Activated CD4-positive, alpha-beta memory T cell treated with anti-CD3 and anti-CD28 coated beads, Interleukin-2, amount 10 ng/mL, durations not matched to agents 7 days and 5 days (primary cell): ENCODE results near the gene LBH. TPM values are rescaled to one million over a fixed set of nuclear protein-coding genes. Genes with fewer than 3 reads are reported as not detected.

Experiments used
- CTCF ChIA-PET: fragments of 350-600 bp; sonication (Branson Sonifier 250); formaldehyde crosslinking; loops from one replicate; lab custom pipeline; 2021; ENCODE audit warnings: antibody characterized with exemption, inconsistent platforms; lab: Charles Lee
- POLR2A ChIA-PET: fragments of 350-600 bp; sonication (Branson Sonifier 250); formaldehyde crosslinking; loops from one replicate; lab custom pipeline; 2021; ENCODE audit warnings: antibody characterized with exemption; lab: Charles Lee
- DNase-seq: peaks from one replicate; pipeline ENCODE4 v3.0.0-alpha.2; 2020
- H3K27ac Mint-ChIP-seq: one replicate; pipeline ENCODE4 v1.8.0; 2021; ENCODE audit warnings: mild to moderate bottlenecking, mixed read lengths
- H3K27me3 Mint-ChIP-seq: one replicate; pipeline ENCODE4 v1.8.0; 2021; ENCODE audit warnings: mixed read lengths
- H3K36me3 Mint-ChIP-seq: one replicate; pipeline ENCODE4 v1.8.0; 2021; ENCODE audit warnings: low read depth, mixed read lengths
- H3K4me1 Mint-ChIP-seq: one replicate; pipeline ENCODE4 v1.8.0; 2021; ENCODE audit warnings: mixed read lengths
- H3K4me3 Mint-ChIP-seq: one replicate; pipeline ENCODE4 v1.8.0; 2021; ENCODE audit warnings: mild to moderate bottlenecking, mixed read lengths
- H3K9me3 Mint-ChIP-seq: one replicate; pipeline ENCODE4 v1.8.0; 2021; ENCODE audit warnings: mixed read lengths
- total RNA-seq, 2 experiments: library from RNA; stranded (reverse); gene quantifications; one replicate each; pipeline ENCODE4 v1.2.3, GENCODE V29; 2021

The LBH gene
- total RNA-seq, 2 experiments from 2014 or later = 105 to 110 TPM

DNA sequence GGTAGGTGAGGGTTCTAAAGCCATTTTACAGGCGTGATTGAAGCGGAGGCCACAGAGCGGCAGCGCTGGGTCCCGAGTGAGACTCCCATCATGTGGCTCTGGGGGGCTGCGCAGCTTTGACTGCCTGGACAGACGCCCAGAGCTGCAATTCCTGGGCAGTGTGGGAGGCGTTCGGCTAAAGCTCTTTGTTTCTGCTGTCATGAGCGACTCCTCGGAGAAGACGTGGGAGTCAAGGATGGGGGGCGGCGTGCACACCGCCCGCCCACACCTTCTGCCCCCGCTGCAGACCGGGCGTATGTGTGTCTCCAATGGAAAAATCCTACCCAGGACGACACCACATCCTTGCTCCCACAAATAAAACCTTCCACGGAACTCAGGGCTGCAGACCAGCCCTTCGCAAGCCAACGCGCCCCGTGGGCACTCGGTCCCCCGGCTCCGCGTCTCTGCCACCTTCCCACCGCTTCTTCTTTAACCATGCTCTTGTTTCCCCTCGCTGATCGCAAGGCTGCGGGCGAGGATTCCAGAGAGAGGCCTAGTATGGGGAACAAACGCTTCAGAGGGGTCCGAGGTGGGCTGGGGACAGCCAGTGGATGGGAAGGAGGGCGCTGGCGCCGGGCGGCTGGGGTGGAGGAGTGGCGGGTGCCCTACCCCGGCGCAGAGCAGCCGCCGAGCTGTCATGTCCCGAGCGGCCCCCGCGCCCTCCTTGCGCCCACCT lies 680 bp upstream of the LBH start:
- ChIA-PET POLR2A (interaction anchor here (0.8 to 12.4 kb wide), 10 partner anchors 10 to 216 kb away, joined by 3 to 138 read pairs (median 23); partner anchors contain the start of genes LCLAT1 and YPEL5), CTCF (interaction anchor here (1.0 to 2.0 kb wide), 4 partner anchors 8 to 103 kb away, joined by 4 to 8 read pairs (median 6); no protein-coding TSS in a partner anchor)
- peaks cover 11% of the 10 kb centered on the region for H3K27me3 Mint-ChIP-seq
- H3K36me3 Mint-ChIP-seq = peaks cover 19% of the 10 kb centered on the region
- DNase-seq = no peak
- peak overlapping the region; percentile 75 for H3K4me3 Mint-ChIP-seq
- peaks cover 58% of the 10 kb centered on the region for H3K4me1 Mint-ChIP-seq
- no peaks in the 10 kb centered on the region for H3K9me3 Mint-ChIP-seq
- peak overlapping the region; percentile 11 for H3K27ac Mint-ChIP-seq

DNA sequence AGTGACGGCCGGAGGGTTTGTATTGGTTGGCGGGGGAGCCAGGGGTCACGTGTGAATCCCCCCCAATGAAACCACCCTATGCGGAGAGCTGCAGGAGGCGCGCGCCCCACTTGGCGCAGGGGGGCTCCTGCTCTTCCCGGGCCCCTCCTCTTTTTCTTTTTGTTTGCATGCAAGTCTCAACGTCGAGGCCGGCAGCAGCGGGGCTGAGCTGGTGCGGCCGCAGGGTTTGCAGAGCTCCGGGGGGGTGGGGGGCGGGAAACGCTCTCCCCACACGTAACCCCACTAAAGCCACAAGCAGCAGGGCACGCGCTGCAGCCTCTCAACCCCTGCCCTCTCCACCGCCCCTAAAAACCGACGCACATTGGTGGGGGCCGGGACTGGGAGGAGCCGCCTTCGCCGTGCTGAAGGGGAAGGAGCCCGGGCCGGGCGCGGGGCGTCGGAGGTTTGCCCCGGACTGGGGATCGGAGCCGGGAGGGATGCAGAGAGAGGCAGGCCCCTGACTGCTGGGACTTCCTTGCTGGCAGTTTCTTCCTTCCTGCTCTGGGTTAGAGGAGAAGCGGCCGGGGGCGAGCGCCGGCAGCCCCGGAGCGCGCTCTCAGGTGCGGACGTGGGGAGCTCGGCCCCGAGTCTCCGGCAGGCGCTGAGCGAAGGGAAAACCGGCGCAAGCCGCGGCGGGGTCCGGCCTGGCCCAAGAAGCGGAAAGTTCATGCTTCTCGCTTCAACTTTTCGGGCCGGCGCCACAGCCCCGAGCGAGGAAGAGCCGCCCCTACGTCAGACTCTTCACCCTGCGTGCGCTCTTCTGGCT lies 864 bp downstream of the LBH start:
- POLR2A ChIA-PET = interaction anchor here (0.8 to 12.4 kb wide), 23 partner anchors 7 to 479 kb away, joined by 3 to 138 read pairs (median 4); partner anchors contain the start of genes LCLAT1 and YPEL5
- Mint-ChIP-seq H3K9me3 (no peaks in the 10 kb centered on the region), H3K27ac (peak overlapping the region; percentile 79), H3K36me3 (peaks cover 34% of the 10 kb centered on the region), H3K4me1 (peaks cover 58% of the 10 kb centered on the region), H3K27me3 (peaks cover 11% of the 10 kb centered on the region), H3K4me3 (peak overlapping the region; percentile 75)
- DNase-seq = peak; percentile 79
- CTCF ChIA-PET = interaction anchor here (0.8 to 4.0 kb wide), 10 partner anchors 7 to 479 kb away, joined by 3 to 18 read pairs (median 4); no protein-coding TSS in a partner anchor

DNA sequence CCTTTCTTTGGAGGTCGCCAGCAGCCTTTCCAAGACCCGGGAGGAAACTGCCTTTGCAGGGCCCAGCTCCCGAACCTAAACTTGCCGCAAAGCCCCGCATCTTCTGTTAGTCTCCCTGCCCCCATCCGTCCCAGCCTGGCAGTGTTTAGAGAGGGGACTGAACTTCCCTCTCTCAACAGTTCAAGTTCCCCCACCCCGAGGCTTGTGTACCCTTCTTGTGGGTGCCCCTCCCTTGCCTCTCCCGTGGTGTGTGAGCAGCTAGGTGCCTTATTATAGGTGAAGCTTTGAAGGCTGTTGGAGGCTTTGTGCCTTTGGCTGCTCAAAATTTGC lies 1.4 kb downstream of the LBH start:
- H3K36me3 Mint-ChIP-seq = peaks cover 39% of the 10 kb centered on the region
- POLR2A ChIA-PET = interaction anchor here (0.8 to 12.4 kb wide), 20 partner anchors 7 to 479 kb away, joined by 3 to 138 read pairs (median 5); partner anchors contain the start of genes LCLAT1 and YPEL5

DNA sequence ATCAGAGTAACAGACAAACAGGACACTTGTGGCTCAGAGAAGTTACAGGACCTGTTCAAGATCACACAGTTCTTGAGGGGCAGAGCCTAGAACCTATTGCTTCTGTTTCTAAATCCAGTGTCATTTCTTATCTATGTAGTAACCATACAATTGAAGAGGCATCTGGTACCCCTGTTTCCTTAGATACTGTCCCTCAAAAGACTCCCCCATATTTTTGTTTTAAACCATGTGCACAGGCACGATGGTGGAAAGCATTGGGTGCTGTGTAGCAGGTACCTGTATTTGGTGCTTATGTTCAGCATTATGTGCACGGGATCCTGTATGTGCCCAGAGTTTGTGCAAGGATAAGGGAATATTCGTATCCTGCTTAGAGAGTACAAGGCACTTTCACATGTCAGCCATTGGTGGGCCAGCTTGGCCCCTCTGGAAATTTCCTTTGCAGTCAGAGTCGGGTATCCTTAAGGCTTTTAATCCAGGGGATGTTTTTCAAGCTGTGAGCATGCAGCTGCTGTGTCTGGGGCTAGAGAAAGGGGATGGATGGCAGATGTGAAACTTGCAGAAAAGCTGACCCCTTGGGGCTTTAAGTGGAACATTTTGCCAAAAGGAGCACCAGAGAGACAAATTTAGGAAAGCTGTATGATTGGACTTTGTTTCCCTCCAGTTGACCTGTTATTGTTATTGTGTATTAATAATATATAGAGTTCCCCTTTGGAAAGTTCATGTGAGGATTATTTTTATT lies 2.1 kb downstream of the LBH start:
- no peak for DNase-seq

More for the DNA sequence above, 1.4 kb downstream of the LBH start:
- CTCF ChIA-PET = interaction anchor here (1.0 to 4.0 kb wide), 10 partner anchors 8 to 479 kb away, joined by 3 to 18 read pairs (median 5); partner anchors contain the start of gene YPEL5
- peak overlapping the region; percentile 75 for H3K4me3 Mint-ChIP-seq
- peaks cover 58% of the 10 kb centered on the region for H3K4me1 Mint-ChIP-seq
- H3K9me3 Mint-ChIP-seq = no peaks in the 10 kb centered on the region
- peak; percentile 37 for DNase-seq
- H3K27ac Mint-ChIP-seq = peak overlapping the region; percentile 79
- H3K27me3 Mint-ChIP-seq = peaks cover 11% of the 10 kb centered on the region

DNA sequence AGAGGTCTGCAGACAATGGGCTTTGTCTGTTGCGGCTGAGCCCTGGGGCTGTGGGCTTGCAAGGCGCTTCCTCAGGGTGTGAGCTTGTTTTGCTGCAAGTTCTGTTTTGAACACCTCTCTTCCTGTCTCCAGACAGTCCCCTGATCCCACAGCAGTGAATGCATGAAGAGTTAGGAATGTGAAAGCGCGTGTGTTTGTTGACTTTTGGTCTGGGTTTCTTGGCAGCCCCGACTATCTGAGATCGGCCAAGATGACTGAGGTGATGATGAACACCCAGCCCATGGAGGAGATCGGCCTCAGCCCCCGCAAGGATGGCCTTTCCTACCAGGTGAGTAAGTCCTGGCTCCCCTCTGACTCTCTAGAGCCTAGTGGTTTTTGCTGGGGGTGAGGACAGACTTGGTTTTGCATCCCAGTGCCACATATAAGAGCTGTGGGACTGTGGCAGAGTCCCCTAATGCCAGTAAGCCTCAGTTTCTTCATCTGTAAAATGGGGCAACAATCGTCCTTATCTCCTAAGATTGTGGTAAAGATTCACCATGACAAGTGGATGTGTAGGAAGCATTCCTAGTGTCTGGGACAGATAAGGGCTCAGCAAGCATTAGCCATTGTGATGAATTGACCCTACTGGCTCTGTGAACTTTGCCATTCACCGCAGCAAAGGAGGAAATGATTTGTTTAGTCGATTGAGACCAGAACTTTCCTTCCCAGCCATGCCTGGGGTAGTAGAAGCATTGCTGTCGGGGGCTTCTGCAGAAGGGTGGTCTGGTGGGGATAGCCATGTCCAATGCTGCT lies 3.0 kb downstream of the LBH start:
- H3K9me3 Mint-ChIP-seq = no peaks in the 10 kb centered on the region
- peak overlapping the region; percentile 79 for H3K27ac Mint-ChIP-seq
- peak; percentile 52 for DNase-seq
- peaks cover 72% of the 10 kb centered on the region for H3K4me1 Mint-ChIP-seq
- H3K27me3 Mint-ChIP-seq = peaks cover 11% of the 10 kb centered on the region
- ChIA-PET POLR2A (interaction anchor here (0.9 to 12.4 kb wide), 9 partner anchors 9 to 254 kb away, joined by 4 to 138 read pairs (median 41); partner anchors contain the start of genes LCLAT1 and YPEL5), CTCF (interaction anchor here (1.1 to 4.0 kb wide), 9 partner anchors 9 to 477 kb away, joined by 3 to 18 read pairs (median 7); partner anchors contain the start of genes LCLAT1 and YPEL5)
- peaks cover 53% of the 10 kb centered on the region for H3K36me3 Mint-ChIP-seq
- peak overlapping the region; percentile 75 for H3K4me3 Mint-ChIP-seq

More for the DNA sequence above, 2.1 kb downstream of the LBH start:
- Mint-ChIP-seq H3K27me3 (peaks cover 11% of the 10 kb centered on the region), H3K4me3 (peak overlapping the region; percentile 75), H3K27ac (peak overlapping the region; percentile 79), H3K4me1 (peaks cover 64% of the 10 kb centered on the region), H3K9me3 (no peaks in the 10 kb centered on the region), H3K36me3 (peaks cover 45% of the 10 kb centered on the region)
- ChIA-PET POLR2A (interaction anchor here (0.9 to 12.4 kb wide), 13 partner anchors 8 to 478 kb away, joined by 3 to 138 read pairs (median 9); partner anchors contain the start of genes LCLAT1 and YPEL5), CTCF (interaction anchor here (1.1 to 4.0 kb wide), 11 partner anchors 9 to 214 kb away, joined by 3 to 18 read pairs (median 7); partner anchors contain the start of genes LCLAT1 and YPEL5)

DNA sequence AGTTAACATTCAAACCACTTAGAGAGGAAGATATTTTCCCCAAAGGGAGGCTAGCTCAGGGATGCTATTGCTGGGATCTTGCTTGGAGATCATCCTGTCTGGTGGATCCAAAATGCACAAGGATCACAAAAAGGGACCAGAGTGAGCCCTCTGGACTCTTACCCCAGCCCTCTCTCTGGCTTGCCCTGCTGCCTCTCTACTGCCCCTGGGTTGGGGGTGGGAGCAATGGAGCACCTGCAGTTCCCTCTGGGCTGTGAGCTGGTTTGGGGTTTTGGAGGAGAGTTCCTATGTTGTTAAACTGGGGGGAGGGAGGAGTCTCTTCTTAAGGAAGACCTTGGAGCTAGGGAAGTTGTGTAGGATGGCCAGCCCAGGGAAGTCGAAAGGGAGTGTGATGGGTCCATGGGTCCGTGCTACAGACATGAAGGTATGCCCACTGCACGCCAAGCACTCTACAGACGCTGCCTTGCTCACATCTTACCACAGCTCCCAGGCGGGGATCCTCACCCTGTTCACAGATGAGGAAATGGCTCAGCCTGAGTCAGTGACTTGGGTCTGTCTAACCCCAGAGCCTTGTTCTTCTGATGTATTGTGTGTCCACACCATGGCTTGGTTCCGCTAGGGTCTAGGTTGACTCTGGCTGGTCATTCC lies 3.8 kb downstream of the LBH start:
- DNase-seq = peak; percentile 66
- Mint-ChIP-seq H3K4me1 (peaks cover 78% of the 10 kb centered on the region), H3K9me3 (no peaks in the 10 kb centered on the region), H3K27ac (peak overlapping the region; percentile 79), H3K27me3 (peaks cover 7% of the 10 kb centered on the region), H3K36me3 (peaks cover 60% of the 10 kb centered on the region), H3K4me3 (peak overlapping the region; percentile 75)
- ChIA-PET CTCF (interaction anchor here (0.8 to 4.0 kb wide), 8 partner anchors 8 to 476 kb away, joined by 3 to 18 read pairs (median 7); partner anchors contain the start of genes LCLAT1 and YPEL5), POLR2A (interaction anchor here (1.3 to 12.4 kb wide), 9 partner anchors 10 to 212 kb away, joined by 4 to 138 read pairs (median 41); partner anchors contain the start of genes LCLAT1 and YPEL5)

DNA sequence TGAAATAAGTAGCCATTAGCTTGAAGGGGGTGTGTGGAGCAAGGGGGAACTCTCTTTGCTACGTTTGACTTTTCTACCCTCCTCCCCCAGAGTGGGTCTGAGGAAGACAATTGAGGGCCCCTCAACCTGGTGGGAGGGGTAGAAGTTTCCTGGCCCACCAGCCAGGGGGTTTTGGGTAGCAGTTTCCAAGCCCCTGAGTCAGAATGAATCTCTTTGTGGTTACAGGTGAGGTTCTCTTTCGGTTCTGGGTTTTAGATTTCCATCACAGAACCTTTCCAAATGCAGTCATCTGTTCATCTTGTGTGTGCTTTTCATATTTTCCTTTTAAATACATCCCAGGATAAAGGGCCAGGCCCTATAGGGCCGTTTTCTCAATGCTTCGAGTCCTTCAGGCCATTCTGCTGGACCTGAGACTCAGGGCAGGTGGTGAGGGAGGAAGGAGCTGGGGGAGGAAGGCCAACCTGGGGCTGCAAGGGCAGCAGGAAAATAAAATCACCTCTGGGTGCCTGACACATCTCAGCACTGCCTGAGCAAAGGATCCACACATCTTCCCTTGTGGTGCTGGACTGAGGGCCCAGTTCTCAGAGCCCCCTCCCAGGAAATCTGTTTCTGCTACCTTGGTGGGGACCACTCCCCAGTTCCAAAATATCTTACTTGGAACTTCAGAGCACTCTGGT lies 4.7 kb downstream of the LBH start:
- Mint-ChIP-seq H3K4me1 (peaks cover 80% of the 10 kb centered on the region), H3K27me3 (no peaks in the 10 kb centered on the region), H3K4me3 (no peak overlapping the region), H3K36me3 (peaks cover 69% of the 10 kb centered on the region), H3K27ac (peak overlapping the region; percentile 79), H3K9me3 (no peaks in the 10 kb centered on the region)
- ChIA-PET POLR2A (interaction anchor here (1.3 to 12.4 kb wide), 9 partner anchors 9 to 211 kb away, joined by 4 to 138 read pairs (median 41); partner anchors contain the start of genes LCLAT1 and YPEL5), CTCF (interaction anchor here (0.9 to 4.0 kb wide), 9 partner anchors 9 to 476 kb away, joined by 3 to 18 read pairs (median 6); partner anchors contain the start of genes LCLAT1 and YPEL5)
- DNase-seq = no peak

DNA sequence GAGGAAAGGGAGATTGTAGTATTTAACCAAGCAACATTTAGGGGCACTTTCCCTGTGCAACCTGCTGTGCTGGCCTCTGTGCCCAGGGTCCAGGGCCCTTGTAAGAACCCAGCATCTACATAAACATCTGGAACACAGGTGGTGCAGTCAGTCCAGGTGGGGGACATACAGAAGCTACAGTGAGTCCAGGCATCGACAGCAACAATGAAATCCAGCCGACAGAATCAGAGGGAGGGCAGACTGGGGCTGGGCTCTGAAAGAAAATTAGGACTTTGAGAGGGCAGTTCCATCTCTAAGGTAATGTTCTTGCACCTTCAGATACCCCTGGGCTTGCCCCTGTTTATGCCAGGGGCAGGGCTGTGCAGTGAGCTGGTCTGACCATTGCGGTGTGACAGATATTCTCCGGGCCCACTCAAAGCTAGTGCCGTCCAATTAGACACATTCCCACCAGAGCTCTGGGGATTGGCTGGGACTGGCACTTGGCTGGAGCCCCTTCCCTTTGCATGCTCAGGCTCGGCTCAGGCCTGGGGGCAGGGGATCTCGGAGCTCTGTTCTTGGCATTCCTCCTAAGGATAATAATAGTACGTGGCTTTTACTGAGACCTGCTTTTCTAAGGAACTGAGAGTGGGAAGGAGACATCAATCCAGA lies 5.4 kb downstream of the LBH start:
- POLR2A ChIA-PET = interaction anchor here (1.3 to 12.4 kb wide), 8 partner anchors 8 to 99 kb away, joined by 4 to 138 read pairs (median 38); partner anchors contain the start of gene YPEL5
- Mint-ChIP-seq H3K27ac (no peak overlapping the region), H3K4me3 (no peak overlapping the region), H3K36me3 (peaks cover 73% of the 10 kb centered on the region), H3K4me1 (peaks cover 82% of the 10 kb centered on the region), H3K9me3 (no peaks in the 10 kb centered on the region), H3K27me3 (no peaks in the 10 kb centered on the region)
- CTCF ChIA-PET = interaction anchor here (0.9 to 2.3 kb wide), 5 partner anchors 28 to 475 kb away, joined by 3 to 8 read pairs (median 4); partner anchors contain the start of gene YPEL5
- DNase-seq = no peak

DNA sequence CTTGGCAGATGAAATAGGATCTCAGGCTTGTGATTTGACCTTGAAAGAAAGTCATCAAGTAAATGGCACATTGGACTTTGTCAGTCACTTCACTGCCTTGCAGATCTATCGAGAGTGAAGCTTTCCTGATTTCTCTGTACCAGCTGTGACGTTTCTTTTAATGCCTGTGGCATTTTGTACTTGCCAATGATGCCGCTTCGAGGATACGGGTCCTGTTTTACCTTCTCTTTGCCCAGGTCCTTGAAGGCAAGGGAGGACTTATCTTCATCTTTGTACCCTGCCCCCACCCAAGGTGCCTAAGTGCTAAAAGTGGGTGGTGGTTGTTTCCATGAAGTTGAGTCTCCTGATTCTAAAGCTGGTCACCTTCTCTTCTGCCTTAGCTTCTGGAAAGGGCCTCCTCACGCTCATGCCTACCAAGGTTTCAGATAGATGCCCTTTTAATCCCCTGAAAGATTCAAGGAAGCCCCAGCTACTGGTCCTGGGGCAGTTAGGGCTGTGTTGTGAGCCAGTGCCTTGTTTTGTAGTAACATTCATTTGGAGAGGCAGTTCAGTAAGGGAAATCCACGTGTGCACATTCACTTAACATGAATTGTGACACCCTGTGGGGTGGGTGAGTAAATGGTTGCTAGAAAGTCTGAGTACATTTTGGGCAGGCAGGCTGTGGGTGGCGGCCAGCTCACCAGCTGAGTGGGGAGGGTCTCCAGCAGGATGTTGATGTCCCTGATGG lies 6.1 kb downstream of the LBH start:
- POLR2A ChIA-PET = interaction anchor here (1.3 to 12.4 kb wide), 6 partner anchors 12 to 99 kb away, joined by 7 to 138 read pairs (median 38); partner anchors contain the start of gene YPEL5
- DNase-seq = no peak
- peak overlapping the region; percentile 18 for H3K4me3 Mint-ChIP-seq
- peak overlapping the region; percentile 47 for H3K27ac Mint-ChIP-seq
- H3K27me3 Mint-ChIP-seq = no peaks in the 10 kb centered on the region
- peaks cover 82% of the 10 kb centered on the region for H3K4me1 Mint-ChIP-seq
- CTCF ChIA-PET = interaction anchor here (1.2 to 2.4 kb wide), 7 partner anchors 10 to 474 kb away, joined by 3 to 15 read pairs (median 6); partner anchors contain the start of gene YPEL5
- peaks cover 74% of the 10 kb centered on the region for H3K36me3 Mint-ChIP-seq
- no peaks in the 10 kb centered on the region for H3K9me3 Mint-ChIP-seq
